ENCODE results near the gene SETBP1.
A peak's percentile ranks its signal among the peaks of the same experiment; 100 is the strongest.

Gene SETBP1

GRCh38 chr18:44842588-44843412 is 162.1 kb downstream of the SETBP1 start:
- Mint-ChIP-seq H3K27ac (peak overlapping the region; percentile 96), H3K4me3 (peak overlapping the region; percentile 55 to 67), H3K4me1 (peaks cover 73 to 96% of the 10 kb centered on the region in 2 donors), H3K27me3 (no peaks in the 10 kb centered on the region), H3K9me3 (peaks cover 2 to 14% of the 10 kb centered on the region in 2 donors), H3K36me3 (peaks cover 52 to 86% of the 10 kb centered on the region in 2 donors)
- peak; percentile 80 to 84 for ATAC-seq (replicated peaks)
- DNase-seq: peak; percentile 58

DNA sequence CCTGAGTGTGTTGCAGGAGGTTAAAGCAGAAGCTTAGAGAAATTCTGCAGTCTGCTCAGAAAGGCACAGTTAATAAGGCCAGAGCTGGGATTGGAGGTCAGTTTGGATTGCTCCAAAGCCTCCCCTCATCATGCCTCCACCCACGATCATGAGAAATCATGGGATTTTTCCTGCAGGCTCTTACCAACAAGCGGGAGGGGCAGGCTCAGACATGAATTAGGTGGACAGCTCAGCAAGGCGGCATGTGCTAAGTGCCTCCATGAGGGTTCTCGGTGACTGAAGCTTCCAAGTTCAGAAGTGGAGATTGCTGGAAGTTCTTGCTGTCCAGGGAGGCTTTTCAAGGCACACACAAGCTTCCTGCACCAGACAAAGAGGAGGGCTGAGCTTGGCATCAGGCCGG is 163.8 kb downstream of the SETBP1 start:
- Mint-ChIP-seq H3K9me3 (peaks cover 2 to 14% of the 10 kb centered on the region in 2 donors), H3K27ac (peak overlapping the region; percentile 27), H3K27me3 (no peaks in the 10 kb centered on the region), H3K4me3 (no peak overlapping the region), H3K36me3 (peaks cover 66 to 93% of the 10 kb centered on the region in 2 donors), H3K4me1 (peaks cover 75 to 96% of the 10 kb centered on the region in 2 donors)
- ATAC-seq (replicated peaks): no peak
- no peak for DNase-seq

- peaks cover 3 to 14% of the 10 kb centered on the region in 2 donors for H3K9me3 Mint-ChIP-seq
- no peak overlapping the region for H3K4me3 Mint-ChIP-seq
- no peaks in the 10 kb centered on the region for H3K27me3 Mint-ChIP-seq
- peaks cover 75 to 93% of the 10 kb centered on the region in 2 donors for H3K36me3 Mint-ChIP-seq
- H3K27ac Mint-ChIP-seq: no peak overlapping the region
- ATAC-seq (replicated peaks): no peak
- no peak for DNase-seq
- peaks cover 71 to 95% of the 10 kb centered on the region in 2 donors for H3K4me1 Mint-ChIP-seq
Measured at GRCh38 chr18:44846450-44846849, 165.8 kb downstream of the SETBP1 start.

DNA sequence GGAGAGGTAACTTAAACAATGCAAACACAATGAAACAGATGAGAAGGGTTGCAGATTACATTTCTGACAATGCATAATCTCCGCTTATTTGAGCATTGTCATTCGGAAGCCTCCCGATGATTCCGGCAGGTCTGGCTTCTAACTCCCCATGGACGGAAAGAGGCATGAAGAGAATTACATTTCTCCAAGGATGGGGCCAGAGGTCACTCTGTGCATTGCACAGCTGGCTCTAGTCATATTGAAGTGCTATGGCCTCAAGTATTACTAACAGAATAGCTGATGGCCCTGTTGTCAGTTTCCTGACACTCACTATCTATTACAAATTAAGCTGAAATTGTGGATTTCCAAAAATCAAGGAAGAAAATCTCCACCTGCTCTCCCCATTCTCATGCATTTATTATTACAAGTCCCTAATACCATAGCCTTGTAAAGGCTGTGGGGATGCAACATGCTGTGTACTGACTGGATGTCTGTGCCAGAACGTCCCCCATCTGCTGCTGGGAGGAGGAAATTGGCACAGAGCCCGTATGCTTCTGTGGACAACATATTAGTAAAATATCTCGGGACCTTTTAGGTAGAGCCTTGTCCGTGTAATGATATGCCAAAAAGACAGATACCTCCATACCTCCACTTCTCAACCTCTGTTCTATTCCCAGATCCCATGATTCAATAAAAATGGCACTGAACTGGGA is 168.1 kb downstream of the SETBP1 start:
- DNase-seq (no peak), ATAC-seq (replicated peaks) (no peak)
- H3K4me1 Mint-ChIP-seq: peaks cover 69 to 95% of the 10 kb centered on the region in 2 donors
- H3K27ac Mint-ChIP-seq: peak overlapping the region; percentile 73
- H3K27me3 Mint-ChIP-seq: no peaks in the 10 kb centered on the region
- peaks cover 77 to 95% of the 10 kb centered on the region in 2 donors for H3K36me3 Mint-ChIP-seq
- peaks cover 2 to 10% of the 10 kb centered on the region in 2 donors for H3K9me3 Mint-ChIP-seq
- no peak overlapping the region for H3K4me3 Mint-ChIP-seq

DNA sequence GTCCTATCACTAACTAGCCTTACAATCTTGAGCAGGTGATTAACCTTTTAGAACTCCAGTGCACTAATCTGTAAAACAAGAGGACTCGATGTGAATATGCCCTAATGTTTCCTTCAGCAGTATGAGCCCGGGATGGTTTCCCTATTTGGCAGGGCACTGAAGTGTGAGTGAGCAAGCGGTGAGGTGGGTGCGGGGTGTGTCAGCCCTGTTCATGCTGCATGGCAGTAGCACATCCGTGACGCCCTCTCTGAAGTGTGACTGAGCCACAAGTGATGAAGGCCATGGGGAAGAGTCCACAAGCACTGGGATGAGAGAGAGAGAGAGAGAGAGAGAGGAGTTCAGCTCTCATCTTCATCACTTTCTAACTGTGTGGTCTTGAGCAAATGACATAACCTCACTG is 168.7 kb downstream of the SETBP1 start:
- peaks cover 73 to 97% of the 10 kb centered on the region in 2 donors for H3K4me1 Mint-ChIP-seq
- no peak overlapping the region for H3K4me3 Mint-ChIP-seq
- ATAC-seq (replicated peaks): no peak
- H3K9me3 Mint-ChIP-seq: peaks cover 2 to 10% of the 10 kb centered on the region in 2 donors
- H3K27me3 Mint-ChIP-seq: no peaks in the 10 kb centered on the region
- peak overlapping the region; percentile 27 for H3K27ac Mint-ChIP-seq
- H3K36me3 Mint-ChIP-seq: peaks cover 80 to 96% of the 10 kb centered on the region in 2 donors
- DNase-seq: no peak

GRCh38 chr18:44850001-44850400 is 169.3 kb downstream of the SETBP1 start:
- peaks cover 78 to 96% of the 10 kb centered on the region in 2 donors for H3K36me3 Mint-ChIP-seq
- H3K4me3 Mint-ChIP-seq: no peak overlapping the region
- no peak overlapping the region for H3K27ac Mint-ChIP-seq
- H3K9me3 Mint-ChIP-seq: peaks cover 8 to 10% of the 10 kb centered on the region in 2 donors
- no peak for DNase-seq
- peaks cover 75 to 97% of the 10 kb centered on the region in 2 donors for H3K4me1 Mint-ChIP-seq
- H3K27me3 Mint-ChIP-seq: no peaks in the 10 kb centered on the region
- no peak for ATAC-seq (replicated peaks)

DNA sequence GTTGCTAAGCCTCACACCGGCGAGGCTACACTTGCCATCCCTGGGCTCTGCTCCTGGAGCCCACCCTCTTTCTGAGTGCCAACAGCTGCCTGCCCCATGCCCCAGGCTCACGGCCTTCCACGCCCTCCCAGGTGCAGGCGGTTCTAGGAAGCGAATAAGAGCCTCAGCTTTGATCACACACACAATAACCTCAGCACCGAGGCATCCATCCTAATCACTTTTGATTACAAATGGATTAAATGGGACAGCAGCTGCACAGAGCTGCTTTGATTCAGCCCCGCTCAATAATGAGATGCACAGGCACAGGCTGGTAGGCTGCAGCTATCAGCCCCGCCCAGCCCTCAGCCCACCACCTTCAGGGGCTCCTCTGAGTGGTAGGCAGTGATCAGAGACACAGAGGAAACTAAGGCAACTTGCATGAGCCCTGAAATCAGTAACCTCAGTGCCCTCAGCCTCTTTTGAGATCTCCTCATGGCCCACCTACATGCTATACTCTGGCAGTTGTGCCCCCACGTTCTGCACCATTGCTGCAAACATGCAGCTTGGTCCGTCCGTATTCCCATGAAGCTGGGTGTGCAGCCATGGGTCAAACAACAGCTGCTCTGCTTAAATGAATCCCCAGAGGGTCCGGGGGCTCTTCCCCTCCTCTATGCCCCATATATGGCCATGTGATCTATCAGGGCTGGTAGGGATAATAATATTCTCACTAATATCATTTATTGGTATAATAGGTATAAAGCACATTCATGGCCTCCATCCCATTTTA is 171.4 kb downstream of the SETBP1 start:
- Mint-ChIP-seq H3K9me3 (peaks cover 6 to 8% of the 10 kb centered on the region in 2 donors), H3K4me3 (peak overlapping the region in 1 of 2 donors; percentile 17), H3K36me3 (peaks cover 78 to 93% of the 10 kb centered on the region in 2 donors), H3K4me1 (peaks cover 74 to 96% of the 10 kb centered on the region in 2 donors), H3K27me3 (no peaks in the 10 kb centered on the region), H3K27ac (peak overlapping the region; percentile 4)
- no peak for DNase-seq
- ATAC-seq (replicated peaks): no peak

DNA sequence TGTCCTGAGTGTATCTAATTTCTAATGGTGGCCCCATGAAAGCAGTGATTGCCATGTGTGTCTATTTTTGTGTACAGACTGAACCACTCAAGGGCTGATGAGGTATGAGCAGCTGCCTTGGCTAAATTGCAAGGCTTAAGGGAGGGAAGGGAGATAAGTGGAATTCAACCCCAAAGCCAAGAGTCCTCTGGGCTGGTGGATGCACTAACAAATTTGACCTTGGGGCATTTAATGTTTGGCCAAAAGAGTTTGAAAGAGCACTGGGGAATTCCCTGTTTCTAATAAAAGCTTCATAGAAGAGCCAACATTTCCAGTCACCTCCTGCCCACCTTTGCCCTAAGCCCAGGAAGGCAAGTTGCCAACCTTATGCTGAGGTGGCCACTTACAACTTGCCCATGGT is 172.1 kb downstream of the SETBP1 start:
- Mint-ChIP-seq H3K36me3 (peaks cover 79 to 93% of the 10 kb centered on the region in 2 donors), H3K4me3 (peak overlapping the region; percentile 3 to 55), H3K27ac (peak overlapping the region; percentile 81), H3K27me3 (no peaks in the 10 kb centered on the region), H3K4me1 (peaks cover 73 to 97% of the 10 kb centered on the region in 2 donors), H3K9me3 (peaks cover 6 to 8% of the 10 kb centered on the region in 2 donors)
- ATAC-seq (replicated peaks) (peak; percentile 21 to 36), DNase-seq (no peak)

DNA sequence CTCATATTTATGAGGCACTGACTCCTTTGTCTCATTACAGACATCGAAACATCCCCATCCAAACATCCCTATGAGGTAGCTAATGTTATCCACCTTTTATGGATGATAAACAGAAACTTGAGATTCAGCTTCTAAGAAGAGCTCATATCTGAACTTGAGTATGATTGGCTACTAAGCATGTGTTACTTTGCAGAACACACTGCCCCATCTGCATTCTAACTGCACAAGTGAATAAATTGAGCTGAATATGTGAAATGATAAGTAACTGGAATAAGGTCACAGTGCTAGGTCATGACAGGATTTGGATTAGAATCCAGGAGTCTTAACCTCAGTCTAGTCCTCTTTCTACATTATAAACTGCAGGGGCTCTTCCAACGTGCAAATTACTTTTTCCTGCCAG is 172.7 kb downstream of the SETBP1 start:
- ATAC-seq (replicated peaks): no peak
- Mint-ChIP-seq H3K9me3 (peaks cover 6 to 8% of the 10 kb centered on the region in 2 donors), H3K27ac (peak overlapping the region; percentile 81), H3K27me3 (no peaks in the 10 kb centered on the region), H3K4me1 (peaks cover 67 to 96% of the 10 kb centered on the region in 2 donors), H3K4me3 (no peak overlapping the region), H3K36me3 (peaks cover 74 to 89% of the 10 kb centered on the region in 2 donors)
- DNase-seq: no peak

- peak overlapping the region; percentile 53 for H3K27ac Mint-ChIP-seq
- ATAC-seq (replicated peaks): peak in 1 of 2 donors; percentile 12
- H3K9me3 Mint-ChIP-seq: peaks cover 6 to 7% of the 10 kb centered on the region in 2 donors
- H3K4me3 Mint-ChIP-seq: peak overlapping the region in 1 of 2 donors; percentile 20
- peaks cover 58 to 78% of the 10 kb centered on the region in 2 donors for H3K36me3 Mint-ChIP-seq
- no peak for DNase-seq
- peaks cover 63 to 85% of the 10 kb centered on the region in 2 donors for H3K4me1 Mint-ChIP-seq
- H3K27me3 Mint-ChIP-seq: no peaks in the 10 kb centered on the region
Measured at GRCh38 chr18:44855681-44856080, 175.0 kb downstream of the SETBP1 start.

DNA sequence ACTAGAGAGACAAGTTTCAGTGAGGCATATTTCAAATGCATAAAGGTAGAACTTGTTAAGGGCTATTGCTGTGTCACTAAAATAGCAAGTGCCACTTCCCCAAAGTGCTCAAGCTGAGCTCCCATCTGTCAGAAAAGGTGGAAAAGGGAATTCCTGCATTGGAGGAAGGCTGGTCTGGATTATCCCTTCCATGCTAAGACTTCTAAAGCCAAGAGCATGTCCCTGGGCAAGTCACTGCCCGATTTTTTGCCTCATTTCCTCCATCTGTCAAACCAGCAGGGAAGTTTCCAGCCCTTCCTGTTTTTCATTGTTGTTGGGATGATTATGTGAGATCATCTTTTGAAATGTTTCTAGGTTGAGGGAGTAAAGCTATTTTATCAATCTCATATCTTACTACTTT is 175.5 kb downstream of the SETBP1 start:
- H3K9me3 Mint-ChIP-seq: peaks cover 6% of the 10 kb centered on the region in 2 donors
- no peak overlapping the region for H3K4me3 Mint-ChIP-seq
- H3K4me1 Mint-ChIP-seq: peaks cover 58 to 80% of the 10 kb centered on the region in 2 donors
- no peak overlapping the region for H3K27ac Mint-ChIP-seq
- H3K36me3 Mint-ChIP-seq: peaks cover 53 to 73% of the 10 kb centered on the region in 2 donors
- DNase-seq (no peak), ATAC-seq (replicated peaks) (no peak)
- no peaks in the 10 kb centered on the region for H3K27me3 Mint-ChIP-seq

DNA sequence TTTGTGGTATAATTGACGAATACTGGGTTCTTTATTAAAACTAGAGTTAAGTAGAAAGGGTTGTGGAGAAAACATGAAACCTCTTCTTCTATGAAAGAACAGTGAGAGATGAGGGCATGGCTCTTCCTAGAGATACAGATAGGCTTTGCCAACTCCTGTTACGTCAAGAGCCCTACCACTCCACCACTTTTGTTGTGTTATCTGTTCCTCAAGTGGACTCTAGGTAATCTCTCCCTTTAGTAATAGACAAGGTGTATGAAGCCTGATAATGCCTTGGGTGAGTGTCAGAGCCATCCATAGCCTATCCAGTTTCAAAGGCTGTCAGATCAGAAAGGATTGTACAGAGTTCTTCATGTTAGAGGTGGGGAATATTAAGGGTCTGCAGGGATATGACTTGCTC is 176.4 kb downstream of the SETBP1 start:
- H3K4me1 Mint-ChIP-seq: peaks cover 49 to 79% of the 10 kb centered on the region in 2 donors
- H3K27ac Mint-ChIP-seq: no peak overlapping the region
- ATAC-seq (replicated peaks) (no peak), DNase-seq (no peak)
- peaks cover 47 to 69% of the 10 kb centered on the region in 2 donors for H3K36me3 Mint-ChIP-seq
- H3K9me3 Mint-ChIP-seq: peaks cover 6% of the 10 kb centered on the region in 2 donors
- H3K27me3 Mint-ChIP-seq: no peaks in the 10 kb centered on the region
- H3K4me3 Mint-ChIP-seq: no peak overlapping the region

- H3K27me3 Mint-ChIP-seq: no peaks in the 10 kb centered on the region
- no peak overlapping the region for H3K4me3 Mint-ChIP-seq
- ATAC-seq (replicated peaks) (no peak), DNase-seq (no peak)
- peaks cover 48 to 66% of the 10 kb centered on the region in 2 donors for H3K36me3 Mint-ChIP-seq
- peaks cover 6% of the 10 kb centered on the region in 2 donors for H3K9me3 Mint-ChIP-seq
- peaks cover 46 to 79% of the 10 kb centered on the region in 2 donors for H3K4me1 Mint-ChIP-seq
- H3K27ac Mint-ChIP-seq: no peak overlapping the region
Measured at GRCh38 chr18:44857744-44858491, 177.2 kb downstream of the SETBP1 start.
